ENCODE data around the gene F11. TPM values are rescaled to one million over a fixed set of nuclear protein-coding genes. Genes with fewer than 3 reads are reported as not detected.
"Not testable (repeated sequence)": the region's sequence is repeated elsewhere in the genome, so short reads cannot be mapped to it uniquely, and the experiment has no call there.

Gene F11
- total RNA-seq, 1 experiment from 2014 or later = not detected

DNA sequence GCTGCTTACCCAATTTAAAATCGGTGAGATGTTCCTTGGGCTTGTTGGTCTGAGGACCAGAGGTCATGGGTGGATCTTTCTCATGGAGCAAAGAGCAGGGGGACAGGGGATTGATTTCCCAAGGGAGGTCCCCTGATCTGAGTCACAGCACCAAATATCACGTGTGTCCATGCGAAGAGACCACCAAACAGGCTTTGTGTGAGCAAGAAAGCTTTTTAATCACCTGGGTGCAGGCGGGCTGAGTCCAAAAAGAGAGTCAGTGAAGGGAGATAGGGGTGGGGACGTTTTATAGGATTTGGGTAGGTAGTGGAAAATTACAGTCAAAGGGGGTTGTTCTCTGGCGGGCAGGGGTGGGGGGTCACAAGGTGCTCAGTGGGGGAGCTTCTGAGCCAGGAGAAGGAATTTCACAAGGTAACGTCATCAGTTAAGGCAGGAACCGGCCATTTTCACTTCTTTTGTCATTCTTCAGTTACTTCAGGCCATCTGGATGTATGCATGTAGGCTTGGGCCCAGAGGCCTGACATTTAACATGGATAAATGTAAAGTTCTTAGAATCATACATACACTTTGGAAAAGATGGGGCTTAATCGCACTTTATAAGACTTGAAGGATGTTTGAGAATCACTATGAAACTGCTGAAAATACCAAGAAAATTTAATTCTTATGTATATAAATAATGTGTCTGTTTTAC is 18.8 kb upstream of the F11 start:
- DNase-seq (ENCODE audit: low read depth, low spot score); in situ Hi-C loops (cut with HindIII; ENCODE audit: low pct_unique_long_range_greater_than_20kb, low sequenced_read_pairs): not testable (repeated sequence)

GRCh38 chr4:186248643-186249042 is 17.3 kb upstream of the F11 start:
- in situ Hi-C loops (cut with HindIII; ENCODE audit: low pct_unique_long_range_greater_than_20kb, low sequenced_read_pairs) = no loop called here

DNA sequence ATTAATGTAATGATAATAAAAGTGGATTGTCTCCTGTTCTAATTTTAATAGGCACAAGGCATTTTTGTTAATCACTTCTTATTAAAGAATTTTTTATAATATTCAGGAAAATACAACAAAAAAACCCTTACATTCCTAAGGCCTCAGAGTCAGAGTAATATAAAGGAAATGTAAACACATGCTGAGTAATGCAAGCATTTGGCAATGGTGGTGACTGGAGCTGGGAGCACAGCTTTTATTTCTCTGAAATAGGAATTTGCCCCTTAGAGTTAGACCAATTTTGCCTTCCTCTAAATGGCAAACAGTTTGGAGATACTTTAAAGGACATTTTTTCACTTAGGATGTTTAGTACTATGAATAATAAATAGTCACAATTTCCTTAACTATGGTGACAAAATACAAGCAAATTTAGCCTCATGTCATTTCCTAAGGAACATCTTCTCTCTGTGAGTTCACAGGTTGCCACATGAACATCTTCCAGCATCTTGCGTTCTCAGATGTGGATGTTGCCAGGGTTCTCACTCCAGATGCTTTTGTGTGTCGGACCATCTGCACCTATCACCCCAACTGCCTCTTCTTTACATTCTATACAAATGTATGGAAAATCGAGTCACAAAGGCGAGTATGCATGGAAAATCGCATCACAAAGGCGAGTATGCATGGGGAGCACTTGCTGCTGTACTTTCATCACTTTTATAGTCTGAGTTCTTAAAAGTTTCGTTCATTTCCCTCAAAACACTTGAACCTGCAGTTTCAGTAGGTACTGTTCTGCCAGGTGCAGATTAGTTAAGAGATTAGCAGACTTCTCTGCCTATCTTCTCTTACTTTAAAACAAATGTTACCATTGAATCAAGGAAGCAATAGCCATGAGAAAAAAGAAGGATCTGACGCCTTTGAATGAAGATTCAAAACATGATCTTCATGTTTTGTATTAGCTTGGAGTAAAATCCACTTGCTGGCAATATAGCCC is 15.9 kb upstream of the F11 start:
- DNase-seq (ENCODE audit: low read depth, low spot score) = no peak
- in situ Hi-C loops (cut with HindIII; ENCODE audit: low pct_unique_long_range_greater_than_20kb, low sequenced_read_pairs) = no loop called here

More at GRCh38 chr4:186248643-186249042, 17.3 kb upstream of the F11 start:
- DNase-seq (ENCODE audit: low read depth, low spot score) = peak; percentile 26

GRCh38 chr4:186250760-186251159 is 15.2 kb upstream of the F11 start:
- no peak for DNase-seq (ENCODE audit: low read depth, low spot score)
- in situ Hi-C loops (cut with HindIII; ENCODE audit: low pct_unique_long_range_greater_than_20kb, low sequenced_read_pairs) = no loop called here

DNA sequence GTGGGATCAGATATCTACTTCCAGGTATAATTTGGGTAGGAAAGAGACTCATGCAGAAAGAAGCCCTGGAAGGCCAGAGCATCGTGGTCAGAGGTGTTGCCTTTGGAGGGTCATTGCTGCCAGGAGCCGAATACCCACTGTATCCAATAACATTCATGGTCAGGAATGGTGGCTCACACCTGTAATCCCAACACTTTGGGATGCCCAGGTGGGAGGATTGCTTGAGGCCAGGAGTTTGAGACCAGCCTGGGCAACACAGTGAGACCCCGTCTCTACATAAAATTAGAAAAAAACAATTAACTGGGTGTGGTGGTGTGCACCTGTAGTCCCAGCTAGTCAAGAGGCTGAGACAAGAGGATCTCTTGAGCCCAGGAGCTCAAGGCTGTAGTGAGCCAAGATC is 10.9 kb upstream of the F11 start:
- in situ Hi-C loops (cut with HindIII; ENCODE audit: low pct_unique_long_range_greater_than_20kb, low sequenced_read_pairs) = no loop called here
- no peak for DNase-seq (ENCODE audit: low read depth, low spot score)

GRCh38 chr4:186258216-186258811 is 7.7 kb upstream of the F11 start:
- in situ Hi-C loops (cut with HindIII; ENCODE audit: low pct_unique_long_range_greater_than_20kb, low sequenced_read_pairs) = no loop called here
- no peak for DNase-seq (ENCODE audit: low read depth, low spot score)

GRCh38 chr4:186260117-186260503 is 5.9 kb upstream of the F11 start:
- in situ Hi-C loops (cut with HindIII; ENCODE audit: low pct_unique_long_range_greater_than_20kb, low sequenced_read_pairs) = no loop called here
- DNase-seq (ENCODE audit: low read depth, low spot score) = no peak

DNA sequence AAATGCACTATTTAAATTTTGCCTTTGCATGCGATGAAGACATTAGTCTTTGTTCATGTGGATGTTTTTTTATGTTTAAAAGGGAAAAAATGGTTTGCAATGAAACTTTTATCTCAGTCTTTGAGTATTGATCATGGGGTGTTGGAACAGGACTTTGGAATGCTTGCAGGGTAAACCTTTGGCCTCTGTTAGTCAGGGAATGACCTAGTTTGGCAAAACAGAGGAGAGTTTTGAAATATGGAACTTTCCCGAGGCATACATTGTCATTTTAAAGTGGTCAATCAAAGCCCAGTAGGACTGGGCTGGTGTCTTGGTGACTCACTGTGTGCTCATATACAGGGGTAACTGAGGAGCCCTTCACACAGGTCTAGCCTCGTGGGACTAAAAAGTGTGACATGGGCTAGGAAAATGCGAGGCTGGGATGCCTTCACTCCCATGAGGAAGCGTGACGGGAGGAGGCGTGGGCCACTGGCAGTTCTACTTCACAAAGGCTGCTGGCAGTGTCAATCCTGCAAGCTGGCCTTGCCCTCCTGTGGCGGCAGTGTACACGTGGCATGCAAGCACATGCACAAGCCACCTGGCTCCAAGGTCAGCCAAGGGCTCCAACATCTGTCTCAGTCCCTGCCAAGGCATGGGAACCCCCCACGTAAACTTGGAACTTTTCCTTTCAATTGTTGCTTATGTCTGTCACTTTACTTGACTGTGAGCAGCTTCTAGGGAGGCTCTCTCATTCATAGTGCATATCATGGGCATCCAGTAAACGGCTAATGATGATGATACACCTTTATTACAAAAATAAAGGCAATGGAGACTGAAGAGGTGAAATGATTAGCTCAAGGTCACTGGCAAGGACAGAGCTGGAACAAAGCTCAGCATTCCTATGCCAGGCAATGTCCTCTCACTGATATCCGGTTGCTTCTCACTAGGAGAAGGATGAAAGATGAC is 5.2 kb upstream of the F11 start:
- DNase-seq (ENCODE audit: low read depth, low spot score) = no peak
- in situ Hi-C loops (cut with HindIII; ENCODE audit: low pct_unique_long_range_greater_than_20kb, low sequenced_read_pairs) = no loop called here

DNA sequence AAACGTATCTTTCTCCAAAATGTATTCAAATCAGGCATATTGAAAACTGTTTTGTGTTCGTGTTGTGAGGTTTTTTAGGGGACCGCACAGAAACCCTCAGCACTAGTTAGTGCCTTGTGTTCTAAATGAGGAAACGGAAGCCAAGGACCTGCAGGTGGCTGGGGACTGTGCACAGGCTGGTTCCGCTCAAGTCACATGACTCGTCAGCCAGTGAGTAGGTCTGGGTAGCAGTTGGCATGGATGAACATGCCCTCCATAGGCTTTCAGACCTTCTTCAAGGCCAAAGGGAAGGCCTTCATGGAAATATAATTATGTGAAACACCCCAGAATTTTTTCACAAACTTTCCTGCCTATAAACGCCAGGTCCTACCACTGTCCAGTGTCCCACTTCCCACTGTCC is 1.3 kb upstream of the F11 start:
- in situ Hi-C loops (cut with HindIII; ENCODE audit: low pct_unique_long_range_greater_than_20kb, low sequenced_read_pairs) = no loop called here
- DNase-seq (ENCODE audit: low read depth, low spot score) = no peak

- in situ Hi-C loops (cut with HindIII; ENCODE audit: low pct_unique_long_range_greater_than_20kb, low sequenced_read_pairs); DNase-seq (ENCODE audit: low read depth, low spot score): not testable (repeated sequence)
Measured at GRCh38 chr4:186265250-186265649, 739 bp upstream of the F11 start.

- no peak for DNase-seq (ENCODE audit: low read depth, low spot score)
- in situ Hi-C loops (cut with HindIII; ENCODE audit: low pct_unique_long_range_greater_than_20kb, low sequenced_read_pairs) = no loop called here
Measured at GRCh38 chr4:186266729-186267456, 904 bp downstream of the F11 start.

DNA sequence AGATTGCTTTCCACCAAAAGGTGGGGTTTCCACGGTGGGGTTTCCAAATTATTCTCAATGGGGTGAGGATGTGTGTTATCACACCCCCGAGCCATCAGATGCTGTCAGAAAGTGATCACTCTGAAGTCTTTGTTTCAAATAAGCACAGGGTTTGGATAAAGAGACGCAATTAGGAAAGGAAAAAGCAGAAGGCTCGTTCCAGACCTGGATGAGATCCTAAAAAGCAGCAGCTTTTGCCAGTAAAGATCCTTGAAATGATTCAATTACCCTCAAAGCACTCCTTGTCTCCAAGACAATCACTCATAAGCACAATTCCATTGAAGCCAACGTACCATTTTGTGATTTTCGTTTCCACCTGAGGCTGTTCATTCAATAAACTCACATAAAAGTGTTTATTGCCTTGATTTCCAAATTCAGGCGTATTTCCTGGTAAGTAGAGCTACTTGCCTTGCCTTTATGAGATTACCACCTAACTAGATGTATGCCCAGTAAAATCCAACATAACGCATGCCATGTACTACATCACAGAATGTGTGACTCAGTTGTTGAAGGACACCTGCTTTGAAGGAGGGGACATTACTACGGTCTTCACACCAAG is 5.2 kb downstream of the F11 start:
- in situ Hi-C loops (cut with HindIII; ENCODE audit: low pct_unique_long_range_greater_than_20kb, low sequenced_read_pairs) = no loop called here
- no peak for DNase-seq (ENCODE audit: low read depth, low spot score)

- no peak for DNase-seq (ENCODE audit: low read depth, low spot score)
- in situ Hi-C loops (cut with HindIII; ENCODE audit: low pct_unique_long_range_greater_than_20kb, low sequenced_read_pairs) = no loop called here
Measured at GRCh38 chr4:186272699-186273391, 6.9 kb downstream of the F11 start.

- in situ Hi-C loops (cut with HindIII; ENCODE audit: low pct_unique_long_range_greater_than_20kb, low sequenced_read_pairs); DNase-seq (ENCODE audit: low read depth, low spot score): not testable (repeated sequence)
Measured at GRCh38 chr4:186273392-186273789, 7.4 kb downstream of the F11 start.

GRCh38 chr4:186283311-186283710 is 17.3 kb downstream of the F11 start:
- in situ Hi-C loops (cut with HindIII; ENCODE audit: low pct_unique_long_range_greater_than_20kb, low sequenced_read_pairs) = no loop called here

DNA sequence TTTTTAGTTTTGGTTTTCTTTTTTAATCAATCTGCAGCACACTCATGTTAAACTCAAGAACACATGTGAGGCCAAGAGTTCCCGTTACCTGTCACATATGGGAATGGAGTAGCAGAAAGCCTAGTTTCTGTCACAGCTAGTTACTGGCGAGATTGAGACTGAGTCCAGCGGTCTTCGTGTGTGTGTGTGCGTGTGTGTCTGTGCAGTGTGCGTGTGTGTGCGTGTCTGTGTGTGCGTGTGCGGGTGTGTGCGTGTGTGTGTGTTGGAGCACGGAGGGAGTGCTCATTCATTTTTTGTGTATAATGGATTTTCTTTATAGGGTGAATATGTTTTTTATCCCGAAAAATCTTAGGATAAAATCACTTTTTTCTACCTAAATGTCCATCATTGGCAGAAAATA is 19.2 kb downstream of the F11 start:
- in situ Hi-C loops (cut with HindIII; ENCODE audit: low pct_unique_long_range_greater_than_20kb, low sequenced_read_pairs) = no loop called here
- DNase-seq (ENCODE audit: low read depth, low spot score) = no peak

More at GRCh38 chr4:186283311-186283710, 17.3 kb downstream of the F11 start:
- DNase-seq (ENCODE audit: low read depth, low spot score) = no peak
